HFF-Myc (cell line): Measurements from ENCODE around the gene ALDH6A1.
"Not testable (repeated sequence)": the region's sequence is repeated elsewhere in the genome, so short reads cannot be mapped to it uniquely, and the experiment has no call there.

Source experiments
- DNase-seq: peaks from one replicate; pipeline ENCODE4 v3.0.0-alpha.2; 2011; ENCODE audit warnings: low read depth; ENCODE audit errors: extremely low read depth
- H3K4me3 ChIP-seq: replicated peaks from 2 replicates; pipeline ENCODE4 v1.5.1; 2011; ENCODE audit warnings: low read depth, mild to moderate bottlenecking, control low read depth, low read length
- TF ChIP-seq, protein P1 (sequence below): IDR thresholded peaks from 2 replicates; pipeline ENCODE4 v1.5.1; 2012; ENCODE audit warnings: mild to moderate bottlenecking, low read depth, low read length, control low read depth; ENCODE audit errors: missing control alignments

The ALDH6A1 gene

DNA sequence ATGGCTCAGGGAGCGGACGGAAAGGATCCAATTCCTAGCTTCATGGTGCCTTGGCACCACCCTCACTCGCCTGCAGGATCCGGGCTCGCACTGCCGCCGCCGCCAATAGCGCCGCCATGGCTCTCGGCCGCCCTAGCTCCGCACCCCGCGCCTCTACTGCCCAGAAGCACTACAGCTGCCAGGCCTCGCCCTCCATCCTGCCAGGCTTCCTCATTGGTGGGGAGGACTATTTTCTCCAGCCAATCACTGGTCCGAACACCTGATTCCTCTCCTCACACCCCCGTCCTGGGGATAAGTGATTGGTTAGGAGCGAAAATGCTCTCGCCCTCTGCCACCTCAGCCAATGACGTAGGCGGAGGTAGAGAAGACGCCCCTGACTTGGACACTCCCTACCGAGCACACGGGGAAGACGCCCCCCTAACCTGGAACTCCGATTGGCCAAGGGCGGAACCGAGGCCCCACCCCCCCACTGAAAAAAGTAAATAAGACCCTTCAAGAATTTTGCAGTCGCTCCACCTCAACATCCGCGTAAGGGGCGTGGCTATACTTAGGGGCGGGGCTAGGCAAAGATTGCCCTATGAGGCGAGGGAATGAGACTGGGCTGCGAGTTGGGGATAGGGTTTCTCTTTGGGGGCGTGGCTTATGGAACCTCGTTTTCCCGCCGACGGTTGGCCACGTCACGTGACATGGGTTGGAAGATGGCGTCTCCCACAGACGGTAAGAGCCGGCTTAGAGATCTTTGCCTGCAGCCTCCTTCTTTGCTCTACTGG lies at the start of gene ALDH6A1, which contains the start of gene LIN52:
Gene ALDH6A1 (minus strand): TSS at position 177 of the 770 bp plus-strand sequence. CDS start 59 bp downstream, at position 118.
Gene LIN52 (plus strand): TSS at position 680 of the 770 bp plus-strand sequence. CDS start 19 bp downstream, at position 699.
- TF ChIP-seq, protein P1, sequence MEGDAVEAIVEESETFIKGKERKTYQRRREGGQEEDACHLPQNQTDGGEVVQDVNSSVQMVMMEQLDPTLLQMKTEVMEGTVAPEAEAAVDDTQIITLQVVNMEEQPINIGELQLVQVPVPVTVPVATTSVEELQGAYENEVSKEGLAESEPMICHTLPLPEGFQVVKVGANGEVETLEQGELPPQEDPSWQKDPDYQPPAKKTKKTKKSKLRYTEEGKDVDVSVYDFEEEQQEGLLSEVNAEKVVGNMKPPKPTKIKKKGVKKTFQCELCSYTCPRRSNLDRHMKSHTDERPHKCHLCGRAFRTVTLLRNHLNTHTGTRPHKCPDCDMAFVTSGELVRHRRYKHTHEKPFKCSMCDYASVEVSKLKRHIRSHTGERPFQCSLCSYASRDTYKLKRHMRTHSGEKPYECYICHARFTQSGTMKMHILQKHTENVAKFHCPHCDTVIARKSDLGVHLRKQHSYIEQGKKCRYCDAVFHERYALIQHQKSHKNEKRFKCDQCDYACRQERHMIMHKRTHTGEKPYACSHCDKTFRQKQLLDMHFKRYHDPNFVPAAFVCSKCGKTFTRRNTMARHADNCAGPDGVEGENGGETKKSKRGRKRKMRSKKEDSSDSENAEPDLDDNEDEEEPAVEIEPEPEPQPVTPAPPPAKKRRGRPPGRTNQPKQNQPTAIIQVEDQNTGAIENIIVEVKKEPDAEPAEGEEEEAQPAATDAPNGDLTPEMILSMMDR, result no peak
- peak; percentile 100 for DNase-seq
- peak within 1 kb of the TSS; percentile 85 for H3K4me3 ChIP-seq

DNA sequence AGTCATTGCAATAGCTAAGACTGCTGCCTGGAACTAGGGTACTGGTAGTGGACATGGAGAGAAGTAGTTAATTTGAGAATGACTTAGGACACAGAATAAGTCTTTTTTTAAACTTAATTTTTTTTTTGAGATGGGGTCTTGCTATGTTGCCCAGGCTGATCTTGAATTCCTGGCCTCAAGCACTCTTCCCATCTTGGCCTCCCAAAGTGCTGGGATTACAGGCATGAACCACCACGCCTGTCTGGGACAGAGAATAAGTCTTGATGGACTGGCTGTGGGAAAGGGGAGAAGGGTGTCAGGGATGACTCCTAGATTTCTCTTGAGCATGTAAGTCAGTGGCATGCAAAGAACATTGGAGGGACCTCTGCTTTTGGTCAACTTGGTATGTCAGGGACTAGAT lies 43.4 kb upstream of the ALDH6A1 start:
- no peak for DNase-seq
- TF ChIP-seq, protein P1, result no peak
- no peak overlapping the region for H3K4me3 ChIP-seq

DNA sequence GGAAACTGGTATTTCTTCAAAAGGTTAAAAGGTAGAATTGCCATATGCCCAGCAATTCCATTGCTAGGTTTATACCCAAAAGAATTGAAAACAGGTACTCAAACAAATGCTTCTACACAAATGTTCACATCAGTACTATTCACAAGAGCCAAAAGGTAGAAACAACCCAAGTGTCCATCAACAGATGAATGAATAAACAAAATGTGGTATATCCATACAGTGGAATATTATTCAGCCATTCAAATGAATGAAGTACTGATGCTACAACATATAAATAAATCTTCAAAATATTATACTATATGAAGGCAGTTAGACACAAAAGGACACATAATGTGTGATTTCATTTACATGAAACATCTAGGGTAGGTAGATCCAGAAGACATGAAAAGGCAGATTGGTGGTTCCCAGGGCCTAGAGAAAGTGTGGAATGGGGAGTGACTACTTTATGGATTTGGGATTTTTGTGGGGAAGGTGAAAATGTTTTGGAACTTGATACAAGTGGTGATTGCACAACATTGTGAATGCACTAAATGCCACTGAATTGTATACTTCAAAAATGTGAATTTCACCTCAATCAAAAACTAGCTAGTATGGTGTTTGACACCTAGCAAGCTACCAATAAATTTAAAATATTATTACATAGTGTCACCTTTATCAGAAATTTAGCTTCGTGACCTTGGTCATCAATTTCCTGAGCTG lies 42.2 kb upstream of the ALDH6A1 start:
- TF ChIP-seq, protein P1, result no peak
- DNase-seq, result no peak

DNA sequence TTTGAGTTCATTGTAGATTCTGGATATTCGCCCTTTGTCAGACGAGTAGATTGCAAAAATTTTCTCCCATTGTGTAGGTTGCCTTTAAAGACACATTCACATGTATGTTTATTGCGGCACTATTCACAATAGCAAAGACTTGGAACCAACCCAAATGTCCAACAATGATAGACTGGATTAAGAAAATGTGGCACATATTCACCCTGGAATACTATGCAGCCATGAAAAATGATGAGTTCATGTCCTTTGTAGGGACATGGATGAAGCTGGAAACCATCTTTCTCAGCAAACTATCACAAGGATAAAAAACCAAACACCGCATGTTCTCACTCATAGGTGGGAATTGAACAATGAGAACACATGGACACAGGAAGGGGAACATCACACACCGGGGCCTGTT lies 41.2 kb upstream of the ALDH6A1 start:
- not testable (repeated sequence) for H3K4me3 ChIP-seq, DNase-seq

More for the DNA sequence above, 42.2 kb upstream of the ALDH6A1 start:
- H3K4me3 ChIP-seq, result no peak overlapping the region

DNA sequence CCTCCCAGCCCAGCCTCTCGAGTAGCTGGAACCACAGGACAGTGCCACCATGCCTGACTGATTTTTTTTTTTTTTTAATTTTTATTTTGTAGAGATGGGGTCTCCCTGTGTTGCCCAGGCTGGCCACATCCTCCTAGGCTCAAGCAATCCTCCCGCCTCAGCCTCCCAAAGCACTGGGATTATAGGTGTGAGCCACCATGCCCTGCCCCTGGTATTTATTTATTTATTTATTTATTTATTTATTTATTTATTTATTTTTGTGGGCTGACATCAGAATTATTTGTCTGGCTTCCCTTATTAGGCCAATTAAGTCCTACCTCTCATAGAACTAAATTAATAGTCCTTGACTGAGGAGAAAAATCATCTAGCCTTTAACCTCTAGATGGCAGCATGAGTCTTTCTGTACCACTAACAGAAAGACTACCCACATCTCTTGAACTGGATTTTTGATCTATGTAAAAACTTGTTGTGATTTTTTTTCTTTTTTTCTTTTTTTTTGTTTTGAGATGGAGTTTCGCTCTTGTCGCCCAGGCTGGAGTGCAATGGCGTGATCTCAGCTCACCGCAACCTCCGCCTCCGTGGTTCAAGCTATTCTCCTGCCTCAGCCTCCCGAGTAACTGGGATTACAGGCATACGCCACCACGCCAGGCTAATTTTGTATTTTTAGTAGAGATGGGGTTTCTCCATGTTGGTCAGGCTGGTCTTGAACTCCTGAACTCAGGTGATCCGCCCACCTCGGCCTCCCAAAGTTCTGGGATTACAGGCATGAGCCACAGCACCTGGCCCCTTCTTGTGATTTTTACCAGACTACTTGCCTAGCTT lies 27.4 kb upstream of the ALDH6A1 start:
- peak; percentile 36 for DNase-seq
- not testable (repeated sequence) for H3K4me3 ChIP-seq
- TF ChIP-seq, protein P1, result peak; percentile 40

DNA sequence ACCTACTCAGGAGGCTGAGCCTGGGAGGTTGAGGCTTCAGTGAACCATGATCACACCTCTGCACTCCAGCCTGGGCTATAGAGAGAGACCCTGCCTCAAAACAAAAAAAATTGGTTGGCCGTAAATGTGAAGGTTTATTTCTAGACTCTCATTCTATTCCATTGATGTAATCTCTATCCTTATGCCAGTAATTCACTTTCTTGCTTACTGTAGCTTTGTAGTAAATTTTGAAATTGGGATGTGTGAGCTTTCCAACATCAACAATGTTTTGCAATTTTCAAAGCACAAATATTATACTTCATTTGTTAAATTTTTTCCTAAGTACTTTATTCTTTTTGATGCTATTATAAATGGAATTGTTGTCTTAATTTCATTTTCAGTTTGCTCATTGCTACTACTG lies 25.1 kb upstream of the ALDH6A1 start:
- TF ChIP-seq, protein P1, result no peak
- no peak overlapping the region for H3K4me3 ChIP-seq

More for the DNA sequence above, 25.1 kb upstream of the ALDH6A1 start:
- DNase-seq, result no peak
